G401.6 (cell line): ENCODE data around the gene AMPH.
"Not testable (repeated sequence)": the region's sequence is repeated elsewhere in the genome, so short reads cannot be mapped to it uniquely, and the experiment has no call there.

ENCODE experiments used
- FAIRE-seq: peaks from 2 replicates; lab custom pipeline; 2012; peaks lifted over from hg19 to GRCh38; lab: Jason Lieb, UNC

AMPH gene

DNA sequence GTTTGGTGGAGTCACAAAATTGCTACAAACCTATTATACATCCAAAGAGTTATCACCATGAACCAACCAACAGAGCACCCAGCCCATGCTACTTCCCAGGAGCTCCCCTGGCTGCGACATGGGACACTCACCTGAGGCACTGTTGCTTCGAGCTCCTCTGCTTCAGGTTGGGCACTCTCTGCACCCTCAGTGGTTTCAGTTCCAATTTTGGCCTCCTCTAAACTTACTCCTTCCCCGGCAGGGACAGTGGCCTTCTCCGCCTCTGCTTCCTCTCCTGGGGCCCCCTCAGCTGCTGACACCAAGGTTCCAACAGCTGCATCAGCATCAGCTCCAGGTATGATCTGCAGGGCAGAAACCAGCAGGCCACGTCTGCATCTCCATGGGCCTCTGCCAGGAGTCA lies 237.3 kb downstream of the AMPH start:
- FAIRE-seq: no peak

DNA sequence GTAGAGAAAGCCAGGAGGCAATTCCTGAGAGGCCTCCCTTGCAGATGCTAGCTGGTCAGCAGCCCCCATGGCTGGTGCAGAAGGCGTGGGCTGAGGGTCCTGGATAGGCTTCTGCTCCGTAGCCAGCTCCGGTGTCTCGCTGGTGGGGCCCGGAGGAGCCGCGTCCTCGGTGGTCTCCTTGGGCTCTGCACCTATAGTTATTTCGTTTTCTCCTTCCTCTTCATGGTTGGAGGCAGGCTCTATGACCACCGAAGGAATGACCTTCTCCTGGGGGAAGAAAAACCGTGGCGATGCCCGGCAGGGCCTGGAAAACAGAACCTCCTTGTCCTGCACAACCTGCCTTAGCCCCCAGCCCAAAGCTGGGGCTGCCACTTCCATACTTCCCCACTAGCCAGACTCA lies 239.4 kb downstream of the AMPH start:
- no peak for FAIRE-seq

- no peak for FAIRE-seq
Measured at GRCh38 chr7:38385682-38386081, 245.5 kb downstream of the AMPH start.

DNA sequence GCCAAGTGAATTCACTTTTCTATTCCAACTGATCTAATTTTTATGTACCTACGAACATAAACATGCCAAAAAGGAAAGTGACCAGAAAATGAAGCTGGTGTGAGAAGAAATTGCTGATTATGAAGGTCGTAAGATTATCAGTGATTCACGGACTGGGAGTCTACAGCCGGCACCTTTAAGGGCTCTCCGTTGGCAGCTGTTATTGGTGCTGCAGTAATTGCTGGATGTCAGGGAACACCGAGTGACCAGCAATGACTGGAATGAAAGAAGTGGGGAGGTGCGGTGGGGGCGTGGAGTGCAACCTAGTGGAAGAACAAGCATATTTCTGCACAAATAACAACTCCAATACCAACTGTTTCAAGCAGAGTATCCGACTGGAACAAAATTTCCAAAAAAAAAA lies 247.9 kb downstream of the AMPH start:
- no peak for FAIRE-seq

DNA sequence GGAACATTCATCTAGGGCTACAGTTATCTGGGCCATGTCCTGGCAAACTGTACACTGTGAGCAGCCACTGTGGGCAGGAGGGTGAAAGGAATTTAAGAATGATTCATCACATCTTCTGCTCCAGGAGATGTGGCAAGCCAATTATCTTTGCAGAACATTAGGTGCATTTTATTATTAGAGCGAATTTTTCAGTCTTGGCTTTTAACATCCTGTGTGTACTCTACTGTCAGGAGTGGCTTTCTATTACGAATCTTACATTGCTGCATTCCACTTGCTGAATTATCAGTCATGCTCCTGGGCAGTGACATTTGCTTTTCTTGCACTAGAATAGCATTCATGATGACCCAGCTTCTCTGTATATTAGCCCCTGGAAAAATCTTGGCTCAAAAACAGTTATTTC lies 248.5 kb downstream of the AMPH start:
- no peak for FAIRE-seq

DNA sequence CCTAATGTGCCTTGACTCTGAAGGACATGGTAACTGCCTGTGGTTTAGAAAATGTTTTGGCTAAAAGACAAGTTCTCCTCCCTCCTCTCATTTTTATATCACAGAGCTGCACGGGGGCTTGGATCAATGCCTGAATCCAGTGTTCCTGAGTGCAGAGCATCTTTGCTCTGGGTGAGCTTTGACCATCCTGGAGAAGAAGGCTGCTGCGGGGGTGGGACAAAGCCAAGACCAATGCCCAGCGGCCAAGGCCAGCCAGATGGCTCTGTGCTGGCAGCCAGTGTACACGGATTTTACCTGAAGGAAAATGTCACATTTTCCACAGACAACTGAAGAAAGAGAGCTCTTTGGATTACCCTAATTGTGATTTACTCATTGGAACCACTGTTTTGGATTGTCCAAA lies 255.7 kb downstream of the AMPH start:
- FAIRE-seq: no peak

DNA sequence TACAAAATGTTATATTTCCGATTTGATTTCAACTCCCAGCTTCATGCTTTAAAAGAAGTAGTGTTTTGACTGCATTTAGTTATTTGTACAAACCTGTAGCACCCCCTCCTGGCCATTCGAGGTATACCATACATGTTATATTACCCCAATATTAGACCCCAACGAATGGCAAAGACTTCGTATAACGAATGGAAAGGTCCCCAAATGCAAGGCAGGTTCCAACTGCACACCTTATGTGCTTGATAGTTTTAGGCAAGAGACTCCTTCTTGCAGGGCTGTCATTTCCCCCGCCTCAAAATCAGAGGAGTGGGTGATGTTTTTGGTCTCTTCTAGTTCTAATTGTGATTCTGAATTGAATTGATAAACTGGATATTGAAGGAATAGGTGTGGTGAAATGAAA lies 256.7 kb downstream of the AMPH start:
- peak; percentile 73 for FAIRE-seq

DNA sequence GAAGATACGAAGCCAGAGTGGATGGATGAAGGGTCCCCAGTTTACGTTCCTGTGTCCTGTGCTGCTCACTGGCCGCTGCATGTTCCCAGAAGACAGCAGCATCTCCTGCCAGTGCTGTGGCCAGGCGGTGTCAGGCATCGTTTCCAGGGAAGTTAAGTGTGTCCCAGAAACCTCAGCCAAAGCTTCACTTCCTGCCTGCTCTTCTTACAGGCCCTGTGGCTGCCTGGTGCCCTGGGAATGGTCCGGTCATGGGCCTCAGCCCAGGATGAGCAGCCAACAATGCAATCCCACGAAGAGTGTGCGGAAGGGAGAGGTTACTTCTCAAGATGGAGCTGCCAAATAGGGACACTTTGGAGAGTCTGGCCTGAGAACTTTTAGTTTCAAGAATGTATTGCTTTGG lies 258.0 kb downstream of the AMPH start:
- FAIRE-seq: no peak

- FAIRE-seq: no peak
Measured at GRCh38 chr7:38372290-38372689, 258.9 kb downstream of the AMPH start.

- FAIRE-seq: no peak
Measured at GRCh38 chr7:38369816-38370493, 261.2 kb downstream of the AMPH start.

DNA sequence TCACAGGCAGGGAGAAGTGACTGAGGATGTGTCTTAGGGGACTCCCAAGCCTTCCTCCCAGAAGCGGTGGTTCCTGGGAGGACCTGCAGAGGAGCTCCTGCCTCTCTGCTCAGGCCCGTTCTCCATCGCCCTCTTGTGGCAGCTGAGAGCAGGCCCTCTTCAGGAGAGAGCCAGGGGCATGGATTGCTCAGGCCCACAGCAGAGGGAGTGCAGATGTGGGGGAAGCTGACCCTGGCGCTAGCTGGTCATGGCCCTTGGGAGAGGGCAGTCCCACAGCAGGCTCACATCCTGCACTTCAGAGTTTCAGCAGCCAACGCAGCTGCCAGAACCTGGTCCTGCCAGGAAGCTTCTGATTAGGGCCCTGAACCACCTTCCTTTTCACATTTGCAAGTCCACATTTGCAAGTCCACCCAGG lies 263.0 kb downstream of the AMPH start:
- FAIRE-seq: no peak

DNA sequence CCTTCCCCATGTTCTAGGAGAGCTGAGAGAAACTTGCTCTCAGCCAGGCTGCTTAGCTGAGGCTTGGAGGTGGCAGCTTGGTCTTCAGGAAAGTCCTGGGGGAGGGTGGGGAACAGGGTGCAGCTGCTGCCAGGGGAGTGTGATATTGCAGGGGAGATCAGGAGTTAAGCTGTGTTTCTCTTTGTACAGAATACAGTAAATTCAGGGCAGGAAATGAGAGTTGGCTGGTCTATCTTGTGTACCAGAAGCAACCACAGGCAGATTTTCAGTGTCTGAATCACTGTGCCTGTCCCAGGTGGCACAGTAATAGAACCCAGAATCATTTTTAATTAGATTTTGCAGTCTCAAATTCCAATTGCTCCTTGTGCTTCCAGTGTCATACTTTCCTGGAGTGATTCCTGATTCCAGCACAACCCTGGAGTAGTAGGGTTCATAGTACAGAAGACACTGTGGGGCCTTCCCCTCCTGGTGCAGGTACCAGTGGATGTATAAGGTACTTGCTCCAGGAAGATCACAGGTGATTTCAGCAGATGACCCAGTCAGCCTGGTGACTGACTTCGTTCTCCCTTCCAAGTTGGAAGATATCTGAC lies 263.8 kb downstream of the AMPH start:
- FAIRE-seq: no peak

DNA sequence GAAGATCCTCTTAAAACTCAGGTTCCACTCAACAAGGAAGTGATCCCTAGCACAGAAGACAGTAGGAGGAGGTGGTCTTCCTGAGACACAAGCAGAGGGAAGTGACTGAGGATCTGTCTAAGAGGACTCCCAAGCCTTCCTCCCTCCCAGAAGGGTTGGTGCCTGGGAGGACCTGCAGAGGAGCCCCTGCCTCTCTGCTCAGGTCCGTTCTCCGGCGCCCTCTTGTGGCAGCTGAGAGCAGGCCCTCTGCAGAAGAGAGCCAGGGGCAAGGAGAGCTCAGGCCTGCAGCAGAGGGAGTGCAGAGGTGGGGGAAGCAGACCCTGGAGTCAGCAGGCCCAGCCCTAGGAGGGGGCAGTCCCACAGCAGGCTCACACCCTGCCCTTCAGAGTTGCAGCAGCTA lies 267.8 kb downstream of the AMPH start:
- not testable (repeated sequence) for FAIRE-seq

DNA sequence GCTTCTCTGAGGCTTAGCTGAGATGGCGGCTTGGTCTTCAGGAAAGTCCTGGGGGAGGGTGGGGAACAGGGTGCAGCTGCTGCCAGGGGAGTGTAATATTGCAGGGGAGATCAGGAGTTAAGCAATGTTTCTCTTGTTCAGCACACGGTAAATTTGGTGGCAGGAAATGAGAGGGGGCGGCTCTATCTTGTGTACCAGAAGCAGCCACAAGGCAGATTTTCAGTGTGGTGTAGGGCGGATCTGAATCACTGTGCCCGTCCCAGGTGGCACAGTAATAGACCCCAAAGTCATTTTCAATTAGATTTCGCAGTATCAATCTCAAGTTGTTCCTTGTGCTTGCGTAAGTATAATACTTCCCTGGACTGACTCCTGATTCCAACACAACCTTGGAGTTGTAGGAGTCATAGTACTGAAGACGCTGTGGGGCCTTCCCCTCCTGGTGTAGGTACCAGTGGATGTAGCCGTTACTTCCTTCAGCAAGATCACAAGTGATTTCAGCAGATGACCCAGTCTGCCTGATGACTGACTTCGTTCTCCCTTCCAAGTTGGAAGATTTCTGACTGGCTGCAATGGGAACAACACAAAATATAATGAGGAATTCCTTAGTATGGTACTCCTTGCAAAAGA lies 268.4 kb downstream of the AMPH start:
- not testable (repeated sequence) for FAIRE-seq

GRCh38 chr7:38360776-38361175 lies 270.4 kb downstream of the AMPH start:
- no peak for FAIRE-seq

DNA sequence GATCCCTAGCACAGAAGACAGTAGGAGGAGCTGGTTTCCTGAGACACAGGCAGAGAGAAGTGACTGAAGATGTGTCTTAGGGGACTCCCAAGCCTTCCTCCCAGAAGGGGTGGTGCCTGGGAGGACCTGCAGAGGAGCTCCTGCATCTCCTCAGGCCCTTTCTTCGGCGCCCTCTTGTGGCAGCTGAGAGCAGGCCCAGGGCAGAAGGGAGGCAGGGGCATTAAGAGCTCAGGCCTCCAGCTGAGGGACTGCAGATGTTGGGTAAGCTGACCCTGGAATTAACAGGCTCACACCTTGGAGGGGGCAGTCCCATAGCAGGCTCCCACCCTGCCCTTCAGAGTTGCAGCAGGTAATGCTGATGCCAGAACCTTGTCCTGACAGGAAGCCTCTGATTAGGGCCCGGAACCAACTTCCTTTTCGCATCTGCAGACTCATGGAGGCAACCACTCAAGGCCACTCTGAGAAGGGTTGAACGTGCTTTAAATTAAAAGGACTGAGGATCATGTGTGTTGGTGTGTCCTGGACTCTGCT lies 272.0 kb downstream of the AMPH start:
- FAIRE-seq: not testable (repeated sequence)

- FAIRE-seq: not testable (repeated sequence)
Measured at GRCh38 chr7:38358273-38358831, 272.8 kb downstream of the AMPH start.

DNA sequence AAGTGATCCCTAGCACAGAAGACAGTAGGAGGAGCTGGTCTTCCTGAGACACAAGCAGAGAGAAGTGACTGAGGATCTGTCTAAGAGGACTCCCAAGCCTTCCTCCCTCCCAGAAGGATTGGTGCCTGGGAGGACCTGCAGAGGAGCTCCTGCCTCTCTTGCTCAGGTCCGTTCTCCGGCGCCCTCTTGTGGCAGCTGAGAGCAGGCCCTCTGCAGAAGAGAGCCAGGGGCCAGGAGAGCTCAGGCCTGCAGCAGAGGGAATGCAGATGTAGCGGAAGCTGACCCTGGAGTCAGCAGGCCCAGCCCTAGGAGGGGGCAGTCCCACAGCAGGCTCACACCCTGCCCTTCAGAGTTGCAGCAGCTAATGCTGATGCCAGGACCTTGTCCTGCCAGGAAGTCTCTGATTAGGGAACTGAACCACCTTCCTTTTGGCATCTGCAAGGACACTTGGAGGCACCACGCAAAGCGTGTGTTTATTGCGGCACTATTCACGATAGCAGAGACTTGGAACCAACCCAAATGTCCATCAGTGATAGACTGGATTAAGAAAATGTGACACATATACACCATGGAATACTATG lies 276.8 kb downstream of the AMPH start:
- FAIRE-seq: not testable (repeated sequence)

GRCh38 chr7:38353431-38353881 lies 277.7 kb downstream of the AMPH start:
- FAIRE-seq: not testable (repeated sequence)

GRCh38 chr7:38351601-38352000 lies 279.6 kb downstream of the AMPH start:
- no peak for FAIRE-seq

DNA sequence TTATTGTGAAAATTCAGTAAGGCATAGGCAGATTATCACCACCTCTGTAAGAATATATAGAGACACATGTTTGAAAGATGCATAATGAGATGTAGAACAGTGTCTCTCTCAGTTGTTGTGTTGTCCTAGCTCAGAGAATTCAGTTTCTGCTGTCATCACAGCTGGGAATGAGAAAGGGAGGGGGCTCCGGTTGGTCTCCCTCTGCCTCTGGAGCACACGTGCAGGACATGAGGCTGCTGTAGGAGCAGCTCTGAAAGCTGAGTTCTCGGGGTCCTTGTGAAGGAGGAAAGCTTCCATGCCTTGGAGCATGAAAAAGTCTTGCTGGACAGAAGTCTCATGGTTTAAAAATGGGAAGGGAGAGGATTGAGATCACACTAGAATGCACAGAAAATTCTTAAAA lies 280.4 kb downstream of the AMPH start:
- not testable (repeated sequence) for FAIRE-seq

DNA sequence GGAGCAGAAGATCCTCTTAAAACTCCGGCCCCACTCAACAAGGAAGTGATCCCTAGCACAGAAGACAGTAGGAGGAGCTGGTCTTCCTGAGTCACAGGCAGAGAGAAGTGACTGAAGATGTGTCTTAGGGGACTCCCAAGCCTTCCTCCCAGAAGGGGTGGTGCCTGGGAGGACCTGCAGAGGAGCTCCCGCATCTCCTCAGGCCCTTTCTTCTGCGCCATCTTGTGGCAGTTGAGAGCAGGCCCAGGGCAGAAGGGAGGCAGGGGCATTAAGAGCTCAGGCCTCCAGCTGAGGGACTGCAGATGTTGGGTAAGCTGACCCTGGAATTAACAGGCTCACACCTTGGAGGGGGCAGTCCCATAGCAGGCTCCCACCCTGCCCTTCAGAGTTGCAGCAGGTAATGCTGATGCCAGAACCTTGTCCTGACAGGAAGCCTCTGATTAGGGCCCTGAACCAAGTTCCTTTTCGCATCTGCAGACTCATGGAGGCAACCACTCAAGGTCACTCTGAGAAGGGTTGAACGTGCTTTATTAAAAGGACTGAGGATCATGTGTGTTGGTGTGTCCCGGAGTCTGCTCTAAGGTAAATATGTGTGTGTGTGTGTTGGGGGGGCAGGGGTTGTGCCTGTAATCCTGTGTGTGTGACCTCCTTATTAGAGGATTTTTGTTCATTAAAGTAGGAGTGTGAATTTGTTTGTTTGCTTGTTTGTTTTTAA lies 281.1 kb downstream of the AMPH start:
- not testable (repeated sequence) for FAIRE-seq
